ENCODE data around the gene DPEP2. TPM values are rescaled to one million over a fixed set of nuclear protein-coding genes. Genes with fewer than 3 reads are reported as not detected.

DPEP2 gene
- total RNA-seq, 4 donors from 2014 or later = 0.22 to 2.5 (median 2.1) TPM

GRCh38 chr16:67968400-67969253, 30.7 kb downstream of the DPEP2 start, which contains the start of gene SLC12A4:
Gene SLC12A4 (minus strand): TSS chr16:67968637. CDS start chr16:67968553, 84 bp downstream.
- DNase-seq = peak; percentile 81
- no peak for TF ChIP-seq CTCF (IDR thresholded peaks at IDR 0.05)
- peak; percentile 73 to 87 for TF ChIP-seq POLR2A (IDR thresholded peaks at IDR 0.05)
- Histone ChIP-seq H3K4me1 (peaks cover 25 to 38% of the 10 kb centered on the region in 2 donors), H3K27me3 (no peaks in the 10 kb centered on the region), H3K27ac (peak within 1 kb of the TSS; percentile 92 to 93 (median 93)), H3K9me3 (no peaks in the 10 kb centered on the region), H3K36me3 (no peaks in the 10 kb centered on the region), H3K4me3 (replicated peaks in 1 of 3) (peak within 1 kb of the TSS; percentile 77 to 94 (median 81))
- WGBS, 2 donors = 2% methylated on average over 9 to 23 of the region's 78 CpGs
- intact Hi-C loops (cut with DNase I) = no loop called here

- DNase-seq = peak; percentile 42 to 48
- peak overlapping the region; percentile 77 to 94 (median 81) for H3K4me3 ChIP-seq (replicated peaks in 1 of 3)
- peaks cover 0 to 3% of the 10 kb centered on the region in 2 donors for H3K36me3 ChIP-seq
- no peaks in the 10 kb centered on the region for H3K9me3 ChIP-seq
- TF ChIP-seq POLR2A (IDR thresholded peaks at IDR 0.05) (no peak), CTCF (IDR thresholded peaks at IDR 0.05) (no peak)
- 0 to 1% methylated on average over 8 to 18 of the region's 45 CpGs for WGBS, 2 donors
- H3K4me1 ChIP-seq = peaks cover 27 to 44% of the 10 kb centered on the region in 2 donors
- H3K27me3 ChIP-seq = no peaks in the 10 kb centered on the region
- peak overlapping the region; percentile 92 to 93 (median 93) for H3K27ac ChIP-seq
- intact Hi-C loops (cut with DNase I) = no loop called here
These were observed 31.3 kb downstream of the DPEP2 start for GRCh38 chr16:67967958-67968399.

- no peak for TF ChIP-seq CTCF (IDR thresholded peaks at IDR 0.05)
- no peak for TF ChIP-seq POLR2A (IDR thresholded peaks at IDR 0.05)
- WGBS, 2 donors = 12 to 22% methylated on average over 14 to 17 of the region's 18 CpGs
These were observed 31.9 kb downstream of the DPEP2 start for GRCh38 chr16:67967183-67967957.

GRCh38 chr16:67966549-67967182, 32.6 kb downstream of the DPEP2 start:
- intact Hi-C loops (cut with DNase I) = no loop called here
- 61 to 70% methylated on average over 3 of the region's 3 CpGs for WGBS, 2 donors
- Histone ChIP-seq H3K27ac (peak overlapping the region; percentile 60 to 93 (median 92)), H3K36me3 (peaks cover 8 to 14% of the 10 kb centered on the region in 2 donors), H3K9me3 (no peaks in the 10 kb centered on the region), H3K4me3 (replicated peaks in 1 of 3) (peak overlapping the region in 1 of 3 donors; percentile 94), H3K27me3 (no peaks in the 10 kb centered on the region), H3K4me1 (peaks cover 39 to 56% of the 10 kb centered on the region in 2 donors)
- no peak for TF ChIP-seq CTCF (IDR thresholded peaks at IDR 0.05)
- TF ChIP-seq POLR2A (IDR thresholded peaks at IDR 0.05) = no peak
- DNase-seq = peak; percentile 21 to 33

More at GRCh38 chr16:67967183-67967957, 31.9 kb downstream of the DPEP2 start:
- Histone ChIP-seq H3K27ac (peak overlapping the region; percentile 92 to 93 (median 93)), H3K4me1 (peaks cover 32 to 49% of the 10 kb centered on the region in 2 donors), H3K27me3 (no peaks in the 10 kb centered on the region), H3K9me3 (no peaks in the 10 kb centered on the region), H3K36me3 (peaks cover under 1 to 9% of the 10 kb centered on the region in 2 donors), H3K4me3 (replicated peaks in 1 of 3) (peak overlapping the region; percentile 77 to 94 (median 81))
- intact Hi-C loops (cut with DNase I) = no loop called here
- peak; percentile 44 to 47 for DNase-seq

Data from thyroid gland (tissue), 4 donors.